Fibroblast of lung (primary cell): ENCODE results near the gene CYP2A6. TPM values are rescaled to one million over a fixed set of nuclear protein-coding genes. Genes with fewer than 3 reads are reported as not detected.
A peak's percentile ranks its signal among the peaks of the same experiment; 100 is the strongest.
"Not testable (repeated sequence)": the region's sequence is repeated elsewhere in the genome, so short reads cannot be mapped to it uniquely, and the experiment has no call there.

Experiments used
- DNase-seq, 2 donors: peaks; one replicate each; pipeline versions ENCODE4 v3.0.0 to v3.0.0-alpha.2; 2010; ENCODE audit warnings: low read depth in 2 of 2
- H2AFZ ChIP-seq: 2 replicates; pipeline ENCODE4 v1.5.1; 2012; ENCODE audit warnings: low read length, control low read depth, inconsistent platforms
- H3K27ac ChIP-seq: 2 replicates; pipeline ENCODE4 v1.5.1; 2011; ENCODE audit warnings: low read length, control low read depth; ENCODE audit not compliant: insufficient read depth
- H3K27me3 ChIP-seq: 2 replicates; pipeline ENCODE4 v1.5.1; 2011; ENCODE audit warnings: mild to moderate bottlenecking, low read length; ENCODE audit not compliant: control insufficient read depth, insufficient read depth
- H3K36me3 ChIP-seq: 2 replicates; pipeline ENCODE4 v1.5.1; 2011; ENCODE audit warnings: low read length; ENCODE audit not compliant: control insufficient read depth, insufficient read depth
- H3K4me1 ChIP-seq: 2 replicates; pipeline ENCODE4 v1.5.1; 2011; ENCODE audit warnings: low read length; ENCODE audit not compliant: control insufficient read depth, insufficient read depth; ENCODE audit errors: extremely low read depth
- H3K4me2 ChIP-seq: 2 replicates; pipeline ENCODE4 v1.5.1; 2011; ENCODE audit warnings: low read length, control low read depth; ENCODE audit not compliant: insufficient read depth; ENCODE audit errors: extremely low read depth
- H3K4me3 ChIP-seq, 4 experiments: fragments of 200-600 bp in 1 of 4; sonication (generic) in 1 of 4; replicated peaks in 1 of 4; 2 replicates each; pipeline ENCODE4 v1.5.1; 2011 to 2016; ENCODE audit warnings: low read length in 4 of 4, low read depth in 3 of 4, mild to moderate bottlenecking in 3 of 4, control low read depth in 2 of 4, inconsistent platforms in 1 of 4, mixed read lengths in 1 of 4; ENCODE audit not compliant: insufficient read depth in 1 of 4; ENCODE audit errors: control extremely low read depth in 1 of 4
- H3K79me2 ChIP-seq: 2 replicates; pipeline ENCODE4 v1.5.1; 2012; ENCODE audit warnings: mild to moderate bottlenecking, low read length, inconsistent platforms; ENCODE audit not compliant: control insufficient read depth, insufficient read depth
- H3K9ac ChIP-seq: 2 replicates; pipeline ENCODE4 v1.5.1; 2011; ENCODE audit warnings: mild to moderate bottlenecking, low read length, control low read depth; ENCODE audit not compliant: insufficient read depth
- H3K9me3 ChIP-seq: 2 replicates; pipeline ENCODE4 v1.5.1; 2012; ENCODE audit warnings: low read depth, low read length; ENCODE audit not compliant: control insufficient read depth, insufficient read depth
- H4K20me1 ChIP-seq: 2 replicates; pipeline ENCODE4 v1.5.1; 2011; ENCODE audit warnings: low read length; ENCODE audit not compliant: control insufficient read depth, insufficient read depth; ENCODE audit errors: extremely low read depth
- CTCF ChIP-seq, 2 donors: IDR thresholded peaks in 1 of 2; conservative IDR thresholded peaks in 1 of 2; 1 replicate in 1 of 2; 2 replicates in 1 of 2; pipeline ENCODE4 v1.5.1; 2011 to 2012; ENCODE audit warnings: low read length in 2 of 2, control low read depth in 1 of 2, inconsistent platforms in 1 of 2, low read depth in 1 of 2, mild to moderate bottlenecking in 1 of 2
- EZH2 ChIP-seq: IDR thresholded peaks from 2 replicates; pipeline ENCODE4 v1.5.1; 2012; ENCODE audit warnings: low read length, control low read depth, mild to moderate bottlenecking; ENCODE audit errors: missing control alignments
- polyA plus RNA-seq, 2 donors: library from polyadenylated mRNA; depleted of rRNA in 1 of 2; stranded (reverse) in 1 of 2; unstranded in 1 of 2; fragments of >200 nt; gene quantifications; 2 replicates each; pipeline ENCODE4 v1.2.1, GENCODE V29; 2011 to 2012; ENCODE audit warnings: missing spikeins in 1 of 2
- total RNA-seq: library from RNA; depleted of rRNA; stranded (reverse); fragments of >200 nt; gene quantifications from 2 replicates; pipeline ENCODE4 v1.2.1, GENCODE V29; 2014

The CYP2A6 gene
- total and polyA plus RNA-seq, 2 donors (not counting 1 experiment from before 2014, with no cell fraction given), result not detected

DNA sequence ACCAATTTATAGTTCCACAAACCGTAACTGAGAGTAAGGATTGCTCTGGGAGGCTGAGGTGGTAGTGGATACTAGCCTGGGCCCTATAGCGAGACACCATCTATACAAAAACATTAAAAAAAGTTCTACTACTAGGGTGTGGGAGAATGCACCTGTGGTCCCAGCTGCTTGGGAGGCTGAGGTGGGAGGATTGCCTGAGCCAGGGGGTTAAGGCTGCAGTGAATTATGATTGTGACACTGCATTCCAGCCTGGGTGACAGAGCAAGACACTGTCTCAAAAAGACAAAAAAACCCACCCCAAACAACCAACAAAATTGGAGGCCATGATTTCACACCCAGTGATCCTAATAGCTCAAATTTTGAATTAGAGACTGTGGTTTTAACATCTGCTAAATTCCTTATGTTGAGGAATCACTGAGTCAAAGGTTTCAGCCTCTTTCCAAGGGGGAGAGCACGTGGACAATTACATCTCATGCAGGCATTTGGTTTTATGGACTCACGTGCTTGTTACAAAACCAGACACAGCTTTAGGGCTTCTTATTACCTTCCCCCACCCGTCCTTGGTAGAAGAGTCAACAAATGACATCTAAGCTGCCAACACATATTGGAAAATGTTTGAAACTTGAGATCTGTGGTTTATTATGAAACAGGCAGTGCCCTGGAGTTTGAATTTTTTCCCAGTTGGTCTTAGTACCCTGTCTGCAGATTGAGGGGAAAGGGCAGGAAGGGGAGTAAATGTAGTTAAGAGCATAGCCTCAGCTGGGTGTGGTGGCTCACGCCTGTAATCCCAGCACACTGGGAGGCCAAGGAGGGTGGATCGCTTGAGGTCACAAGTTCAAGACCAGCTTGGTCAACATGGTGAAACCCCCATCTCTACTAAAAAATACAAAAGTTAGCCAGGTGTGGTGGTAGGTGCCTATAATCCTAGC lies 18.5 kb downstream of the CYP2A6 start:
- H3K9ac ChIP-seq, result no peak overlapping the region
- H3K27ac ChIP-seq, result no peak overlapping the region
- H3K27me3 ChIP-seq, result no peaks in the 10 kb centered on the region
- H3K4me3 ChIP-seq, result no peak overlapping the region
- no peaks in the 10 kb centered on the region for H3K36me3 ChIP-seq
- no peak overlapping the region for H2AFZ ChIP-seq
- H3K79me2 ChIP-seq, result no peaks in the 10 kb centered on the region
- H3K4me1 ChIP-seq, result peaks cover 5% of the 10 kb centered on the region
- no peak overlapping the region for H3K4me2 ChIP-seq
- TF ChIP-seq EZH2 (no peak), CTCF (conservative IDR thresholded peaks at IDR 0.05 in 1 of 2, IDR thresholded peaks at IDR 0.05 in 1 of 2; ENCODE audit: low read depth in 1 of 2, low read length in 2 of 2) (no peak)
- H3K9me3 ChIP-seq, result no peaks in the 10 kb centered on the region
- H4K20me1 ChIP-seq, result no peaks in the 10 kb centered on the region
- peak; percentile 79 to 100 for DNase-seq

DNA sequence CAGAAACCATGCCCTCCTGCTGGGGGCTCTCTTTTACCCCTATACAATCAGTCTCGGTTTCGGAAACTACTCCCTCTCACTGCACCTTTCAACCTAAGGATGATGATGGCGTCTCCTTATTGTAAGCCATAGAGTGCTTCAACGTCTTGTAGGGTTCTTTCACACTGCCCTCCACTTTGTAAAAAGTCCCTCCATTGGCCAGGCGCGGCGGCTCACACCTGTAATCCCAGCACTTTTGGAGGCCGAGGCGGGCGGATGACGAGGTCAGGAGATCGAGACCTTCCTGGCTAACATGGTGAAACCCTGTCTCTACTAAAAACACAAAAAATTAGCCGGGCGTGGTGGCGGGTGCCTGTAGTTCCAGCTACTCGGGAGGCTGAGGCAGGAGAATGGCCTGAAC lies 19.5 kb downstream of the CYP2A6 start:
- not testable (repeated sequence) for H3K4me1 ChIP-seq, H3K27me3 ChIP-seq, H3K27ac ChIP-seq, H2AFZ ChIP-seq, H3K4me3 ChIP-seq, H3K9me3 ChIP-seq, H3K4me2 ChIP-seq, H4K20me1 ChIP-seq, H3K36me3 ChIP-seq, DNase-seq, H3K79me2 ChIP-seq, H3K9ac ChIP-seq

DNA sequence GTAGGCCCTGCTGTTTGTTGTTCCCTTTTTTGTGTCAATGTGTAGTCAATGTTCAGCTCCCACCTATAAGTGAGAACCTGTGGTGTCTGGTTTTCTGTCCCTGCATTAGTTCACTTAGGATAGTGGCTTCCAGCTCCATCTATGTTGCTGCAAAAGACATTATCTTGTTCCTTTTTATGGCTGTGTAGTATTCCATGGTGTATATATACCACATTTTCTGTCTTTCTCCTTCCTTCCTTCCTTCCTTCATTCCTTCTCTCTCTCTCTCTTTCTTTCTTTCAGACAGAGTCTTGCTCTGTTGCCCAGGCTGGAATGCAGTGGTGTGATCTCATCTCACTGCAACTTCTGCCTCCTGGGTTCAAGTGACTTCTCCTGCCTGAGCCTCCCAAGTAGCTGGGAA lies 21.0 kb downstream of the CYP2A6 start:
- H3K9me3 ChIP-seq, result no peaks in the 10 kb centered on the region
- no peak overlapping the region for H3K9ac ChIP-seq
- TF ChIP-seq CTCF (conservative IDR thresholded peaks at IDR 0.05 in 1 of 2, IDR thresholded peaks at IDR 0.05 in 1 of 2; ENCODE audit: low read depth in 1 of 2, low read length in 2 of 2), result no peak
- no peak for TF ChIP-seq EZH2
- no peaks in the 10 kb centered on the region for H3K36me3 ChIP-seq
- no peak overlapping the region for H3K27ac ChIP-seq
- H4K20me1 ChIP-seq, result no peaks in the 10 kb centered on the region
- no peak overlapping the region for H3K4me3 ChIP-seq
- H2AFZ ChIP-seq, result no peak overlapping the region
- no peaks in the 10 kb centered on the region for H3K27me3 ChIP-seq
- H3K4me2 ChIP-seq, result no peak overlapping the region
- H3K79me2 ChIP-seq, result no peaks in the 10 kb centered on the region
- peaks cover 5% of the 10 kb centered on the region for H3K4me1 ChIP-seq
- no peak for DNase-seq
